ENCODE measurements around the gene MAML2.

MAML2 gene

GRCh38 chr11:96232132-96232531, 110.9 kb downstream of the MAML2 start:
- DNase-seq: no peak

GRCh38 chr11:96230686-96231085, 112.3 kb downstream of the MAML2 start:
- DNase-seq: no peak

- DNase-seq: no peak
Observed at GRCh38 chr11:96229354-96229977, 113.5 kb downstream of the MAML2 start.

GRCh38 chr11:96228910-96229309, 114.1 kb downstream of the MAML2 start:
- DNase-seq: no peak

- DNase-seq: no peak
Observed at GRCh38 chr11:96228473-96228891, 114.5 kb downstream of the MAML2 start.

- no peak for DNase-seq
Observed at GRCh38 chr11:96227244-96227643, 115.8 kb downstream of the MAML2 start.

- no peak for DNase-seq
Observed at GRCh38 chr11:96223083-96223482, 119.9 kb downstream of the MAML2 start.

- no peak for DNase-seq
Observed at GRCh38 chr11:96222102-96222501, 120.9 kb downstream of the MAML2 start.

- no peak for DNase-seq
Observed at GRCh38 chr11:96221244-96222070, 121.5 kb downstream of the MAML2 start.

- DNase-seq: no peak
Observed at GRCh38 chr11:96219981-96220623, 122.9 kb downstream of the MAML2 start.

- DNase-seq: no peak
Observed at GRCh38 chr11:96218901-96219300, 124.1 kb downstream of the MAML2 start.

GRCh38 chr11:96218006-96218405, 125.0 kb downstream of the MAML2 start:
- no peak for DNase-seq

GRCh38 chr11:96217206-96217605, 125.8 kb downstream of the MAML2 start:
- no peak for DNase-seq

- DNase-seq: no peak
Observed at GRCh38 chr11:96215826-96216225, 127.2 kb downstream of the MAML2 start.

GRCh38 chr11:96215110-96215782, 127.7 kb downstream of the MAML2 start:
- DNase-seq: no peak

GRCh38 chr11:96214777-96215109, 128.3 kb downstream of the MAML2 start:
- DNase-seq: no peak

GRCh38 chr11:96213500-96213899, 129.5 kb downstream of the MAML2 start:
- DNase-seq: no peak

- DNase-seq: no peak
Observed at GRCh38 chr11:96211436-96211835, 131.6 kb downstream of the MAML2 start.

GRCh38 chr11:96207459-96208449, 135.2 kb downstream of the MAML2 start:
- no peak for DNase-seq

- no peak for DNase-seq
Observed at GRCh38 chr11:96206955-96207354, 136.0 kb downstream of the MAML2 start.

GRCh38 chr11:96205460-96205809, 137.6 kb downstream of the MAML2 start:
- DNase-seq: no peak

GRCh38 chr11:96204721-96205459, 138.1 kb downstream of the MAML2 start:
- DNase-seq: no peak
